ENCODE results near the gene DNAJB6.

The DNAJB6 gene

DNA sequence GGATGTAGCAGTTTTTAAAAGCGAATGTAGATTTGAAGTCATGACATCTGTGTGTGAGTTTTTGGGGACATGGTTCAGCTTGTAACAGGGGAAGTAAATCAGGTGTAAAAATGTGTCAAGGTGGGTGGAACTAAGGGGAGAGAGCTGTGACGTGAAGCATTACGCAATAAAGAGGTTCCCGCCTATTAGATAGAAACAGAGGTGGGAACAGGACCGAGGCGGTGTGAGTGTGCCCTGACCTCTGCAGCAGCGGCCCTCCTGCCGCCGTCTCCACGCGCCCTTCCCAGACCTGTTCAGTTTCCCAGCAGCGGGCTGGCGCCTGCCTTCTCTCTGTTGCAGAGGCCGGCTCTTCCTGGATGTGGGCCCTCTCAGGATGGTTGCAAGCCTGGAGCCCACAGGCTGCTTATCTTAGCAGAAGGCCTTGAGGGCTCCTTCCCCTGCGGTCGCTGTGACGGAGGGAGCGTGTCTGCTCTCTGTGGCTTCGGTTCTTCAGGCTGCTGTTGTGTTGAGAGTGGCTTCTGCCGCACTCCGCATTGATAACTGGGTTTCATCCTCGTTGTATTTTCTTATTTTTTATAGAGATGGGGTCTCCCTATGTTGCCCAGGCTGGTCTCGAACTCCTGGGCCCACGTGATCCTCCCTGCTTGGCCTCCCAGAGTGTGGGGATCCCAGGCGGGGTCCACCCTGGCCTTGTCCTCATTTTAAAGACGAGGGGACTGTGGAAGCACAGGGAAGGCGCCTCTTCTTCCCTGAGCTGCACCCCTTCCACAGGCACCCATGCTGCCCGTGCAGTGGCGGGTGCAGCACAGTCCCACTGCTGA lies 65.0 kb downstream of the DNAJB6 start:
- DNase-seq (ENCODE audit: extremely low spot score) = no peak
- POLR2A ChIA-PET = no interaction called here
- TF ChIP-seq, protein P1, sequence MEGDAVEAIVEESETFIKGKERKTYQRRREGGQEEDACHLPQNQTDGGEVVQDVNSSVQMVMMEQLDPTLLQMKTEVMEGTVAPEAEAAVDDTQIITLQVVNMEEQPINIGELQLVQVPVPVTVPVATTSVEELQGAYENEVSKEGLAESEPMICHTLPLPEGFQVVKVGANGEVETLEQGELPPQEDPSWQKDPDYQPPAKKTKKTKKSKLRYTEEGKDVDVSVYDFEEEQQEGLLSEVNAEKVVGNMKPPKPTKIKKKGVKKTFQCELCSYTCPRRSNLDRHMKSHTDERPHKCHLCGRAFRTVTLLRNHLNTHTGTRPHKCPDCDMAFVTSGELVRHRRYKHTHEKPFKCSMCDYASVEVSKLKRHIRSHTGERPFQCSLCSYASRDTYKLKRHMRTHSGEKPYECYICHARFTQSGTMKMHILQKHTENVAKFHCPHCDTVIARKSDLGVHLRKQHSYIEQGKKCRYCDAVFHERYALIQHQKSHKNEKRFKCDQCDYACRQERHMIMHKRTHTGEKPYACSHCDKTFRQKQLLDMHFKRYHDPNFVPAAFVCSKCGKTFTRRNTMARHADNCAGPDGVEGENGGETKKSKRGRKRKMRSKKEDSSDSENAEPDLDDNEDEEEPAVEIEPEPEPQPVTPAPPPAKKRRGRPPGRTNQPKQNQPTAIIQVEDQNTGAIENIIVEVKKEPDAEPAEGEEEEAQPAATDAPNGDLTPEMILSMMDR (IDR thresholded peaks at IDR 0.05; ENCODE audit: control extremely low read depth, extremely low read depth, low read depth, missing control alignments) = no peak
- CTCF ChIA-PET = interaction anchor here (5.2 kb wide), 1 partner anchor 14 kb away, joined by 20 read pairs; no protein-coding TSS in a partner anchor

DNA sequence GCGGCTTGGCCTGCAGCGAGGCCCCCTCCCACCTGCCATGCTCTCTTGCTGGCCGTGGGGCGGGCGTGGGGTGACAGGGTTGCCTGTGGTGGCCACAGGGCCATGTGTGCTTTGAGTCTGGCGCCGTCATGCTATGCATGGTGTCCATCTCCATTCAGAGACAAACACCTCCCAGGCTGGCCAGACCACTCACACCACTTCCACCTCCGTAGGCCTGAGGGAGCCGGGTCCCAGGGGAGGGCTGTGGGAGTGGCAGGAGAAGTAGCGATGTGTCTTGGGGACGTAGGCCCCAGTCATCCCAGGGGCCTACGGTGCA lies 65.5 kb downstream of the DNAJB6 start:
- CTCF ChIA-PET = interaction anchor here (1.2 kb wide), 1 partner anchor 15 kb away, joined by 4 read pairs; no protein-coding TSS in a partner anchor
- TF ChIP-seq, protein P1 (IDR thresholded peaks at IDR 0.05; ENCODE audit: control extremely low read depth, extremely low read depth, low read depth, missing control alignments) = no peak
- no peak for DNase-seq (ENCODE audit: extremely low spot score)
- POLR2A ChIA-PET = no interaction called here

DNA sequence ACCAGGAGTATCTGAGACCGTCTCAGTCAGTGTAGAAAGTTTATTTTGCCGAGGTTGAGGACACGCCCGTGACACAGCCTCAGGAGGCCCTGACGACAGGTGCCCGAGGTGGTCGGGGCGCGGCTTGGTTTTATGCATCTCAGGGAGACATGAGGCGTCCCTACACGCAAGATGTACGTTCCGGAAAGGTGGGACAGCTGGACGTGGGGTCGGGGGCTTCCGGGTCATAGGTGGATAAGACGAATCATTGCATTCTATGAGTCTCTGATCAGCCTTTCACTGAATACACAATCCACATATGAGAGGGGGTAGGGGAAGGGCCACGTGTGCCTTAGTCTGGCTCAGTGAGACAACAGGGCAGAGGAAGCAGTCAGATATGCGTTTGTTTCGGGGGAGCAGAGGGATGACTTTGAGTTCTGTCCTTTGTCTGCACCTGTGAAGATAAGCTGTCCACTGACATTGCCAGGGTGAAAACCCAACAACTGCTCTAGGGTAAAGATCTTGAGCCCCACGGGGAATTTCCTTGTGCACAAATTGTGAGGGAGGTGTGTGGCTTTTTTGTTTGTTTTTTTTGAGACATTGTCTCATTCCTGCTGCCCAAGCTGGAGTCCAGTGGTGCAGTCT lies 66.2 kb downstream of the DNAJB6 start:
- ChIA-PET CTCF (interaction anchor here (1.2 to 1.6 kb wide), 3 partner anchors 14 to 16 kb away, joined by 3 to 5 read pairs (median 4); no protein-coding TSS in a partner anchor), POLR2A (interaction anchor here (0.6 kb wide), 1 partner anchor 8 kb away, joined by 4 read pairs; no protein-coding TSS in a partner anchor)
- TF ChIP-seq, protein P1 (IDR thresholded peaks at IDR 0.05; ENCODE audit: control extremely low read depth, extremely low read depth, low read depth, missing control alignments) = no peak
- no peak for DNase-seq (ENCODE audit: extremely low spot score)

DNA sequence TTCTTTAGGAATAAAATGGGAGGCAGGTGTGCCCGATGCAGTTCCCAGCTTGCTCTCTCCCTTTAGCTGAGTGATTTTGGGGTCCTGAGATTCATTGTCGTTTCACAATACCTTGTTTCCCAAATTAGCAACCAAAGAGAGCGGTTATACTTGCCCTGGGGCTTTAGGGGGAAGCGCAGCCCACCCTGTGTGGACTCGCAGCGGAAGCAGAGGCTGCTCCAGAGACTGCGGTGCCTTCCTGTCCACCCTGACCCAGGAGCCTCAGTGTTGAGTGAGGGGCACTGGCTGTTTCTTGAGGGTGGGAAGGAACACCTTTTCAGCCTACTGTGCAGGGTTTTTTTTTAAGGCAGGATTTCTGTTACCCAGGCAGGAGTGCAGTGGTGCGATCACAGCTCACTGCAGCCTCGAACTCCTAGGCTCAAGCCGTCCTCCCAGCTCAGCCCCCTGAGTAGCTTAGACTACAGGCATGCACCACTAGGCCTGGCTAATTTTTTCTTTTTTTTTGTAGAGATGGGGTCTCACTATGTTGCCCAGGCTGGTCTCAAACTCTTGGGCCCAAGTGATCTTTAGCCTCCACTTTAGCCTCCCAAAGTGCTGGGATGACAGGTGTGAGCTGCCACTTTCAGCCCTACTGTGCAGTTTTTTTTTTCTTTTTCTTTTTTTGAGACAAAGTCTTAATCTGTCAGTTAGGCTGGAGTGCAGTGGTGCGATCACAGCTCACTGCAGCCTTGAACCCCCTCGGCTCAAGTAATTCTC lies 67.0 kb downstream of the DNAJB6 start:
- no peak for DNase-seq (ENCODE audit: extremely low spot score)
- POLR2A ChIA-PET = interaction anchor here (0.6 kb wide), 1 partner anchor 9 kb away, joined by 4 read pairs; no protein-coding TSS in a partner anchor
- TF ChIP-seq, protein P1 (IDR thresholded peaks at IDR 0.05; ENCODE audit: control extremely low read depth, extremely low read depth, low read depth, missing control alignments) = no peak
- CTCF ChIA-PET = interaction anchor here (1.2 to 1.6 kb wide), 4 partner anchors 15 to 17 kb away, joined by 3 to 5 read pairs (median 4); no protein-coding TSS in a partner anchor

DNA sequence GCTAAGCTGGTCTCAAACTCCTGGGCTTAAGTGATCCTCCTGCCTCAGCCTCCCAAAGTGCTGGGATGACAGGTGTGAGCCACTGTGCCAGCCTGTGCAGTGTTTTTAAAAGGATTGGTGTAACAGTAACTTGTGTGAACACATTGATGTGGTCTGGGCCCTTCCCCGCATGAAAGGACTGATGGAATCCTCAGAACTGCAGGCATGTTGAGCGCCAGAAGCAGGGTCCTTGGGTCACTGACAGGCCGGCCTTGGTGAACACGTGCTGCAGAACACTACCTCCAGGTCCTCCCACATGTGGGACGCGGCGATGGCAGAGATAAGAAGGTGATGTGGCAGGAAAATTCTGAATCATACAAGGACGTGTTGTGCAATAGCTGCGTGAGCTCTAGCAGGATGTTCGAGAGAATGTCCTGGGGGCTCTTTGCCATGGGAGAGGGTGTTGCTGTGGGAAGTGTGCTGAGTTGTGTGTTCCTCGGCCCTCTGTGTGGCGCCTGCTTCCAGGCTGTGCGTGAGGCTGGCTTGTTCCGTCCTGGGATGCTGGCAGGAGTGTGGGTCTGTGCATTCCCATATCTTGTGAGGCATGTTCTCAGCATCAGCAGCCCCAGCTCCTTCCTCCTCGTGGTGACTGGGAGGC lies 68.2 kb downstream of the DNAJB6 start:
- no peak for DNase-seq (ENCODE audit: extremely low spot score)
- ChIA-PET CTCF (interaction anchor here (1.4 kb wide), 1 partner anchor 18 kb away, joined by 3 read pairs; no protein-coding TSS in a partner anchor), POLR2A (no interaction called here)
- TF ChIP-seq, protein P1 (IDR thresholded peaks at IDR 0.05; ENCODE audit: control extremely low read depth, extremely low read depth, low read depth, missing control alignments) = no peak

DNA sequence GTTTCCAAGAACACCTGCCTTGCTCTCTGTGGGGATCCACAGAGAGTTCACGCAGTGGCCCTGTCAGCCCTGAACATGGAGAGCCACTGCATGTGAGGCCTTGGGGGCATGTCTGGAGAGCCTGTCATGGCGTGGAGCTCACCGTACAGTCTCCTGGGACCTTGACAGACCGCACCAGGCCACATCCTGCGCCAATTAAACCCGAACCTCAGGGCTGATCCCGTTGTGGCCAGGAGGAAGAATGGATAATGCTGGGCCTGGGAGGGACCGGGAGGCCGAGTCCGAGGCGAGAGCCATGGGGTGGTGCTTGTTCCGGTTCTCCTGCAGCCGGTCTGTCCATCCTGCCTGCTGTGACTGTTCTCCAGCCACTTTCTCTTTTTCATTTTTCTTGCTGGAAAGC lies 68.7 kb downstream of the DNAJB6 start:
- POLR2A ChIA-PET = no interaction called here
- CTCF ChIA-PET = interaction anchor here (1.4 kb wide), 1 partner anchor 19 kb away, joined by 3 read pairs; no protein-coding TSS in a partner anchor
- no peak for DNase-seq (ENCODE audit: extremely low spot score)
- TF ChIP-seq, protein P1 (IDR thresholded peaks at IDR 0.05; ENCODE audit: control extremely low read depth, extremely low read depth, low read depth, missing control alignments) = no peak
